Fibroblast of the aortic adventitia (primary cell): Measurements from ENCODE around the gene PRKAA2. TPM values are rescaled to one million over a fixed set of nuclear protein-coding genes. Genes with fewer than 3 reads are reported as not detected.
A peak's percentile ranks its signal among the peaks of the same experiment; 100 is the strongest.

Source experiments
- DNase-seq: peaks from one replicate; pipeline ENCODE4 v3.0.0-alpha.2; 2010; ENCODE audit warnings: low read depth
- H3K4me3 ChIP-seq: 2 replicates; pipeline ENCODE4 v1.5.1; 2011; ENCODE audit warnings: low read depth, mild to moderate bottlenecking, control low read depth, low read length, moderate library complexity
- total RNA-seq: library from RNA; depleted of rRNA; stranded (reverse); fragments of >200 nt; gene quantifications from 2 replicates; pipeline ENCODE4 v1.2.3, GENCODE V29; 2012; ENCODE audit warnings: low replicate concordance
- TF ChIP-seq, protein P1 (sequence below): IDR thresholded peaks from 2 replicates; pipeline ENCODE4 v1.5.1; 2011; ENCODE audit warnings: mild to moderate bottlenecking, low read length, control low read depth, inconsistent platforms; ENCODE audit not compliant: insufficient read depth

PRKAA2 gene
- total RNA-seq, 1 donor: 3.7 TPM

DNA sequence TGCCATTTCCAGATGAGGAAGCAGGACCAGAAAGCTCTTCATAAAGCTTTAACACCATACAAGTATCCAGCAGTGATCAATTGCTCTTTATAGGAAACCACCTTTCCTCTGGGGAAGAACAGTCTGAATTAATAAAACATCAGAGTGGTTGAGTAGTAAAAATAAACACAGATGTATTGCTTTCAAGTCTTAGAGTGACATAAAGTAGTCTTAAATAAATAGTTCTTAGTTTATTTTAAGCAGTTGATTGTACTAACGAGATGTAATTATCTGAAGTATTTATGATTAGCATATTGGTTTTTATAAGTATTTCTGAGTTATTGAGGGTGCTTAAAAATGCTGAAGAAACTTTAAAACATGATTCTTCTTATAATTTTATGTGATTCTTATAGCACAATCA is 67.0 kb downstream of the PRKAA2 start:
- TF ChIP-seq, protein P1, sequence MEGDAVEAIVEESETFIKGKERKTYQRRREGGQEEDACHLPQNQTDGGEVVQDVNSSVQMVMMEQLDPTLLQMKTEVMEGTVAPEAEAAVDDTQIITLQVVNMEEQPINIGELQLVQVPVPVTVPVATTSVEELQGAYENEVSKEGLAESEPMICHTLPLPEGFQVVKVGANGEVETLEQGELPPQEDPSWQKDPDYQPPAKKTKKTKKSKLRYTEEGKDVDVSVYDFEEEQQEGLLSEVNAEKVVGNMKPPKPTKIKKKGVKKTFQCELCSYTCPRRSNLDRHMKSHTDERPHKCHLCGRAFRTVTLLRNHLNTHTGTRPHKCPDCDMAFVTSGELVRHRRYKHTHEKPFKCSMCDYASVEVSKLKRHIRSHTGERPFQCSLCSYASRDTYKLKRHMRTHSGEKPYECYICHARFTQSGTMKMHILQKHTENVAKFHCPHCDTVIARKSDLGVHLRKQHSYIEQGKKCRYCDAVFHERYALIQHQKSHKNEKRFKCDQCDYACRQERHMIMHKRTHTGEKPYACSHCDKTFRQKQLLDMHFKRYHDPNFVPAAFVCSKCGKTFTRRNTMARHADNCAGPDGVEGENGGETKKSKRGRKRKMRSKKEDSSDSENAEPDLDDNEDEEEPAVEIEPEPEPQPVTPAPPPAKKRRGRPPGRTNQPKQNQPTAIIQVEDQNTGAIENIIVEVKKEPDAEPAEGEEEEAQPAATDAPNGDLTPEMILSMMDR: no peak
- no peak for DNase-seq
- no peak overlapping the region for H3K4me3 ChIP-seq

DNA sequence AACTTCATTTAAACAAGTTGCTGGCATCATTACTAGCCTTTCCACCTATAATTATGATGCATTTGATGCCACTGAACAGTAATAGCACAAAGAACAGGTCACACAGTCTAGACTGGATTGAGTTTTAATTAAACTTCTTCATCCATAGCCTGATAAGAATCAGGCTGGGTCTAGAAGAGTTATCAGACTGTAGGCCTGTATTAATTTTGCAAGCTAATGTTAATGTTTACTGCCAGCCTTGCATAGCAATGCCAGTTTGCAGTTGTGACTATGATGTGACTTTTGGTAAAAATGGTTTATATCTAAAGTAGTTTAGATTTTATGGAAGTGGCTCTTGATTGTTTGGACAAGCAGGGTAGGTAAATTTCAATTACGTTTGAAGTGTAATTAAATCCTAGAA is 68.0 kb downstream of the PRKAA2 start:
- no peak overlapping the region for H3K4me3 ChIP-seq
- TF ChIP-seq, protein P1: no peak
- DNase-seq: no peak

- H3K4me3 ChIP-seq: no peak overlapping the region
- TF ChIP-seq, protein P1: no peak
- peak; percentile 6 for DNase-seq
These were observed 70.0 kb downstream of the PRKAA2 start for GRCh38 chr1:56715156-56715555.

- TF ChIP-seq, protein P1: no peak
- DNase-seq: no peak
- H3K4me3 ChIP-seq: no peak overlapping the region
These were observed 74.1 kb downstream of the PRKAA2 start for GRCh38 chr1:56719171-56719570.

- TF ChIP-seq, protein P1: no peak
- no peak for DNase-seq
- H3K4me3 ChIP-seq: no peak overlapping the region
These were observed 81.6 kb downstream of the PRKAA2 start for GRCh38 chr1:56726706-56727105.

- DNase-seq: no peak
- H3K4me3 ChIP-seq: no peak overlapping the region
- TF ChIP-seq, protein P1: no peak
These were observed 83.8 kb downstream of the PRKAA2 start for GRCh38 chr1:56728964-56729363.

DNA sequence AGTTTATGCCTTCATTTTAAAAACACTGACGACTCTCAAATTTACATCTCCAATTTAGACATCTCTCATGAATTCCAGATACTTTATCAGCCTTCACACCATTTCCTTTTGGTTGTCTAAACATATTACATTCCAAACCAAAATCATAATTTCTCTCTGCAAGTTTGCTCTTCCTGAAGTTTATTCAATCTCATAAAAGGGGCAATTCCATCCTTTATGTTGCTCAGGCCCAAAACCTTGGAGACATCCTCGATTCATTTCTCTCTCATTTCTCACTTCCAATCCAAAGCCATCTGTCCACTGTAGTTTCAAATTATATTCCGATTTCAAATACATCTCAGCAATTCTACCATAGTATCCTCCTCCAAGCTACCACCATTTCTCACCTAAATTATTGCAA is 100.1 kb downstream of the PRKAA2 start:
- DNase-seq: no peak
- no peak overlapping the region for H3K4me3 ChIP-seq
- TF ChIP-seq, protein P1: no peak
